Loucy (cell line): ENCODE results near the gene CLTB.

Experiments used
- CTCF ChIP-seq: fragments of 200-600 bp; sonication (generic); conservative IDR thresholded peaks from 2 replicates; pipeline ENCODE4 v1.5.1; 2014; ENCODE audit warnings: mild to moderate bottlenecking, antibody characterized with exemption, low read length
- EZH2phosphoT487 ChIP-seq: fragments of 200-600 bp; IDR thresholded peaks from 2 replicates; pipeline ENCODE4 v1.6.1; 2018; ENCODE audit warnings: antibody characterized with exemption, mild to moderate bottlenecking, moderate library complexity, borderline replicate concordance

DNA sequence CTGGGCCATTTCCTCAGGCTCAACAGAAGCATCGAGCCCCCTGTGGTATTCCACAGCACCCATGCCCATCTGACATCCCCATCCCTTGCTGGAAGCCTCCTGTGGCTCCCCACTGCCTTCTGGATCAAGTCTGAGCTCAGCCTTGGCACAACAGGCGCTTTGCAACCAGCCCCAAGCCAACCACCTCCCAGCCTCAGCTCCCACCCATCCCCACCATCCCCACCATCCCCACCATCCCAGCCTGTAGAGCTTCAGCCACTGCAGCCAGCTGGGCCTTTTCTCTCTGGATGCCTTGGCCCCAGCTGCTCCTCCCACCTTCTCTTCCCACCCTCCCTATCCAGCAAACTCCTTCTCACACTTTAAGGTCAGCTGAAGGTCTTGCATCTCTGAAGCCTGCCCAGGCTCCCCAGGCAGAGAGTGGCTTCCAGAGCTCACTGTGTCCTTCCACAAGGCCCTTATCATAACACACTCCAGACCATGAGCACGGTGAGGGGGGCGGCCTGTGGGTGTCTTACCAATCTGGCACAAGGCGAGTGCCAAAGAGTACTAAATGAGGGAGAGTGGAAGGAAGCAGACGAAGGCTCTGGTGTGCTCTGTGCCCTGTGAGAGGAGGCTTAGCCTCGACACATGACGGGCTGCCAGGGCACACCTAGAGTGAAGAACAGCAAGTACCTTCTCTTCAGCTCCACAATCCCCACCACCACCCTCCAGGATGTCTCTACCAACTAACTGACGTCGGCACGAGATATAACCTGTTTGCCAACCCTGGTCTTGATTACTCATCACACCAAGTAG is 21.3 kb downstream of the CLTB start:
- TF ChIP-seq CTCF (no peak), EZH2phosphoT487 (no peak)
